CD4-positive, CD25-positive, alpha-beta regulatory T cell (primary cell): Measurements from ENCODE around the gene TMEM204. TPM values are rescaled to one million over a fixed set of nuclear protein-coding genes. Genes with fewer than 3 reads are reported as not detected.

Experiments used
- ATAC-seq, 2 donors: fragments of 150-1000 bp; cut with Tn5 transposase; one replicate each; pipeline ENCODE4 v1.10.0; 2021; ENCODE audit warnings: low read depth in 2 of 2, moderate number of reproducible peaks in 2 of 2, moderate library complexity in 1 of 2
- DNase-seq, 3 donors: peaks; one replicate each; pipeline versions ENCODE4 v3.0.0 to v3.0.0-alpha.2; 2012 to 2022; ENCODE audit warnings: mixed read lengths in 1 of 3
- H3K27ac ChIP-seq: one replicate; pipeline ENCODE4 v1.7.0; 2013; ENCODE audit warnings: mild to moderate bottlenecking, low read length; ENCODE audit not compliant: insufficient read depth, poor library complexity, severe bottlenecking
- H3K27me3 ChIP-seq: one replicate; pipeline ENCODE4 v1.7.0; 2013; ENCODE audit warnings: low read length; ENCODE audit not compliant: control insufficient read depth, insufficient read depth
- H3K36me3 ChIP-seq: one replicate; pipeline ENCODE4 v1.7.0; 2013; ENCODE audit warnings: mild to moderate bottlenecking, low read length, moderate library complexity; ENCODE audit not compliant: control insufficient read depth, insufficient read depth
- H3K4me1 ChIP-seq: 2 replicates; pipeline ENCODE4 v1.7.0; 2013; ENCODE audit warnings: mild to moderate bottlenecking, low read length; ENCODE audit not compliant: insufficient read depth, control insufficient read depth, poor library complexity, severe bottlenecking
- H3K4me3 ChIP-seq: one replicate; pipeline ENCODE4 v1.7.0; 2013; ENCODE audit warnings: low read depth, mild to moderate bottlenecking, low read length, moderate library complexity
- H3K9me3 ChIP-seq, 2 experiments: 1 replicate in 1 of 2; 2 replicates in 1 of 2; pipeline ENCODE4 v1.7.0; 2013; ENCODE audit warnings: low read length in 2 of 2, mild to moderate bottlenecking in 1 of 2, moderate library complexity in 1 of 2; ENCODE audit not compliant: control insufficient read depth in 2 of 2
- H3K27ac Mint-ChIP-seq, 3 donors: one replicate each; pipeline ENCODE4 v1.8.0; 2020 to 2022; ENCODE audit warnings: mild to moderate bottlenecking in 3 of 3, mixed read lengths in 3 of 3, moderate library complexity in 2 of 3
- H3K27me3 Mint-ChIP-seq: one replicate; pipeline ENCODE4 v1.8.0; 2022; ENCODE audit warnings: mild to moderate bottlenecking, mixed read lengths
- H3K36me3 Mint-ChIP-seq: one replicate; pipeline ENCODE4 v1.8.0; 2020; ENCODE audit warnings: mixed read lengths
- H3K4me1 Mint-ChIP-seq, 4 donors: one replicate each; pipeline ENCODE4 v1.8.0; 2020 to 2022; ENCODE audit warnings: mixed read lengths in 4 of 4, mild to moderate bottlenecking in 1 of 4
- H3K4me3 Mint-ChIP-seq, 4 donors: one replicate each; pipeline ENCODE4 v1.8.0; 2020 to 2022; ENCODE audit warnings: mild to moderate bottlenecking in 4 of 4, mixed read lengths in 4 of 4, moderate library complexity in 3 of 4
- H3K9me3 Mint-ChIP-seq, 7 donors: one replicate each; pipeline ENCODE4 v1.8.0; 2020 to 2022; ENCODE audit warnings: mixed read lengths in 7 of 7, mild to moderate bottlenecking in 3 of 7, moderate library complexity in 2 of 7
- polyA plus RNA-seq, 4 donors: library from polyadenylated mRNA; unstranded; fragments of 300-500 nt; fragmentation: Illumina TruSeq; gene quantifications; one replicate each; pipeline ENCODE4 v1.2.3, GENCODE V29; 2021
- total RNA-seq: library from RNA; stranded (reverse); gene quantifications from one replicate; pipeline ENCODE4 v1.2.3, GENCODE V29; 2022

TMEM204 gene
- total and polyA plus RNA-seq, 5 donors from 2014 or later, result 25.8 to 97.4 (median 68.2) TPM

- H3K4me1 ChIP-seq, result peaks cover 28% of the 10 kb centered on the region
- no peak for DNase-seq
- H3K4me3 Mint-ChIP-seq, result peak overlapping the region in 2 of 4 donors; percentile 3 to 24
These were observed 5.3 kb upstream of the TMEM204 start for GRCh38 chr16:1527836-1528811.

DNA sequence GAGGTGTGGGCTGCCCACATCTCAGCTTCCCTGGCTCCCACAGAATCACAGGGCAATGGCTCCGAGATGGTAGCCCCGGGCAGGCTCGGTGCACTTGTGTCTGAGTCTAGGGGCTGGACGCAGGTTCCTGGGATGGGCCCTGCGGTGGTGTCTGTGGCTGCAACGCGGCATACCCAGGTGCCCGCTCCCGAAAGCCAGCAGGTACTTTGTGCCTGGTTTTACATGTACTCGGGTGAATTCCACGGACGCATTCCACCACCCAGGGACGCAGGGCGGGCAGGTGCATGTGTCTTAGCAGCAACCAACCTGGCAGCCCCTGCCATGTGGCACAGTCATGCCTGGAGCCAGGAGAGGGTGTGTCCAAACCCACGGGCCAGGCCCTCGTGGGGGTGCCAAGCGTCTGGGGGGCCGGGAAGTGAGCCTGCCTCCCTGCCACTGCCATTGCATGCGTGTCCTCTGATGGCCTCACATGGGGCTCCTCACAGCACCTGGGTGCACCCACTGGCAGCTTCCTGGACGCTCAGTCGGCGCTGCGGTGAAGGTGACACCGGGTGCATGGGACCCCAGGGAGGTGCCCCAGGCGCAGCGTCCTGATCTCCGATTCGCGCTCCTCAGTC is 4.4 kb upstream of the TMEM204 start:
- DNase-seq (no peak), ATAC-seq (no peak)
- Mint-ChIP-seq H3K27ac (peak overlapping the region in 2 of 3 donors; percentile 20 to 89), H3K36me3 (peaks cover under 1% of the 10 kb centered on the region), H3K4me1 (peaks cover 0 to 39% (median 2%) of the 10 kb centered on the region in 4 donors), H3K4me3 (peak overlapping the region in 1 of 4 donors; percentile 30), H3K9me3 (no peaks in the 10 kb centered on the region), H3K27me3 (no peaks in the 10 kb centered on the region)
- no peak overlapping the region for H3K27ac ChIP-seq
- no peaks in the 10 kb centered on the region for H3K9me3 ChIP-seq
- no peaks in the 10 kb centered on the region for H3K27me3 ChIP-seq
- H3K4me1 ChIP-seq, result peaks cover 33% of the 10 kb centered on the region
- no peak overlapping the region for H3K4me3 ChIP-seq
- no peaks in the 10 kb centered on the region for H3K36me3 ChIP-seq

More at GRCh38 chr16:1527836-1528811, 5.3 kb upstream of the TMEM204 start:
- Histone ChIP-seq H3K27me3 (no peaks in the 10 kb centered on the region), H3K27ac (no peak overlapping the region), H3K4me3 (no peak overlapping the region), H3K9me3 (no peaks in the 10 kb centered on the region), H3K36me3 (no peaks in the 10 kb centered on the region)
- Mint-ChIP-seq H3K9me3 (no peaks in the 10 kb centered on the region), H3K27ac (peak overlapping the region in 1 of 3 donors; percentile 91), H3K4me1 (peaks cover 0 to 37% (median 3%) of the 10 kb centered on the region in 4 donors), H3K27me3 (no peaks in the 10 kb centered on the region), H3K36me3 (peaks cover 4% of the 10 kb centered on the region)
- ATAC-seq, result no peak

GRCh38 chr16:1530349-1530882 is 3.0 kb upstream of the TMEM204 start:
- no peaks in the 10 kb centered on the region for H3K9me3 Mint-ChIP-seq
- DNase-seq, result no peak
- H3K27me3 ChIP-seq, result no peaks in the 10 kb centered on the region
- H3K27ac ChIP-seq, result no peak overlapping the region
- no peaks in the 10 kb centered on the region for H3K36me3 ChIP-seq
- no peaks in the 10 kb centered on the region for H3K27me3 Mint-ChIP-seq
- H3K36me3 Mint-ChIP-seq, result peaks cover 6% of the 10 kb centered on the region
- ATAC-seq, result no peak
- H3K4me1 ChIP-seq, result peaks cover 37% of the 10 kb centered on the region
- H3K4me1 Mint-ChIP-seq, result peaks cover 0 to 45% (median 7%) of the 10 kb centered on the region in 4 donors
- no peaks in the 10 kb centered on the region for H3K9me3 ChIP-seq
- no peak overlapping the region for H3K4me3 ChIP-seq
- H3K27ac Mint-ChIP-seq, result no peak overlapping the region
- H3K4me3 Mint-ChIP-seq, result no peak overlapping the region

GRCh38 chr16:1530883-1531637 is 2.4 kb upstream of the TMEM204 start:
- no peak overlapping the region for H3K4me3 ChIP-seq
- Mint-ChIP-seq H3K27ac (peak overlapping the region in 2 of 3 donors; percentile 71 to 90), H3K4me3 (peak overlapping the region in 1 of 4 donors; percentile 60), H3K9me3 (no peaks in the 10 kb centered on the region), H3K36me3 (peaks cover 6% of the 10 kb centered on the region), H3K27me3 (no peaks in the 10 kb centered on the region), H3K4me1 (peaks cover 0 to 41% (median 9%) of the 10 kb centered on the region in 4 donors)
- no peak overlapping the region for H3K27ac ChIP-seq
- H3K9me3 ChIP-seq, result no peaks in the 10 kb centered on the region
- ATAC-seq, result no peak
- no peak for DNase-seq
- H3K27me3 ChIP-seq, result no peaks in the 10 kb centered on the region
- H3K36me3 ChIP-seq, result no peaks in the 10 kb centered on the region
- H3K4me1 ChIP-seq, result peaks cover 40% of the 10 kb centered on the region

DNA sequence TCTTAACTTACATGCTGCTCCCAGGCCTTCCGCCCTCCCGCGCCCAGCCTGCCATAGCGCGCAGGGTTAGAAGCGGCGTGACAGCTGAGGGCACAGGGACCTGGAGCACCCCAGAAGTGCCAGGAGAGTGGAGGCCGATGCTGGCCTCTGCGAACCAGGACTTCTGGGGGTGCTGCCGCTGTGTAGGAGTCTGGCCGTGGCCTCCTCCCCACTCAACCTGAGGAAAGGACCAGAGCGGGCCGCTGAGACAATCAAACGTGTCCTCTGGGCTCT is 1.9 kb upstream of the TMEM204 start:
- H3K4me3 ChIP-seq, result no peak overlapping the region
- Mint-ChIP-seq H3K27me3 (no peaks in the 10 kb centered on the region), H3K36me3 (peaks cover 7% of the 10 kb centered on the region), H3K4me3 (no peak overlapping the region), H3K27ac (peak overlapping the region in 1 of 3 donors; percentile 71), H3K4me1 (peaks cover 0 to 45% (median 9%) of the 10 kb centered on the region in 4 donors), H3K9me3 (no peaks in the 10 kb centered on the region)
- no peaks in the 10 kb centered on the region for H3K9me3 ChIP-seq
- no peaks in the 10 kb centered on the region for H3K27me3 ChIP-seq
- peaks cover under 1% of the 10 kb centered on the region for H3K36me3 ChIP-seq
- peaks cover 42% of the 10 kb centered on the region for H3K4me1 ChIP-seq
- no peak overlapping the region for H3K27ac ChIP-seq
- ATAC-seq (no peak), DNase-seq (no peak)

DNA sequence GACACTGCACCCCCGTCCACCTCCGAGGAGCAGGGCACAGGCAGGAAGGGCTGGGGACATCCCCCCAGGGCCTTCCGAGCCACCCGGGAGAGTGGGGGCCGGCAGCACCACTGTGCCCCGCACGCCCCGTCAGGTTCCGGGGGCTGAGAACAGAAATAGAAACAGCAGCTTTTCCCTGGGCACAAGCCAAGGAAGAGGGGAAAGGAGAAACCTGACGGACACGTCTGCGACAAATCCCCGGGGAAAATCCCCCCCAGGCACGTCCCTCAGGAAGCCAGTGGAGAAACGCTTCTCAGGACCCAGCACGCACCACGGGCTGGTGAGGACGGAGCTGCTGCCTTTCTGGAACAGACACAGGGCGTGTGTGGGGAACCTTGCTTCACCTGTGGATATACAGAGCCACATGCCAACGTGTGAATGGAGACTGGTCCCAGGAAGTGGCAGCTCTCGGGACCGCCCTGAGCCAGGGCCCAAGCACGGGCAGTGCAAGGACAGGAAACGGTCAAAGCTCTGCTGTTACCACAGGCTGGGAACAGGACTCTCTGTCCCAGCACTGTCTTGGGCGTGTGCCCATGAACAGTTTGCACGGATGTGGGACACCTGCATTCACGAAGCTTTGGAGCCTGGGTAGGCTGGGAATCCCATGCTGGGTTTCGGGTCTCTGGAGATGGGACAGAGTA is 1.2 kb upstream of the TMEM204 start:
- Mint-ChIP-seq H3K27me3 (no peaks in the 10 kb centered on the region), H3K4me1 (peaks cover 0 to 43% (median 13%) of the 10 kb centered on the region in 4 donors), H3K36me3 (peaks cover 12% of the 10 kb centered on the region), H3K27ac (peak overlapping the region in 1 of 3 donors; percentile 66), H3K9me3 (no peaks in the 10 kb centered on the region), H3K4me3 (peak overlapping the region in 3 of 4 donors; percentile 64 to 99 (median 98))
- no peaks in the 10 kb centered on the region for H3K9me3 ChIP-seq
- H3K27ac ChIP-seq, result no peak overlapping the region
- H3K27me3 ChIP-seq, result no peaks in the 10 kb centered on the region
- H3K4me3 ChIP-seq, result no peak overlapping the region
- peaks cover 7% of the 10 kb centered on the region for H3K36me3 ChIP-seq
- ATAC-seq (no peak), DNase-seq (no peak)
- H3K4me1 ChIP-seq, result peaks cover 42% of the 10 kb centered on the region

GRCh38 chr16:1532771-1533170 is 695 bp upstream of the TMEM204 start:
- Mint-ChIP-seq H3K4me3 (peak overlapping the region; percentile 64 to 99 (median 98)), H3K4me1 (peaks cover 0 to 45% (median 15%) of the 10 kb centered on the region in 4 donors), H3K27me3 (no peaks in the 10 kb centered on the region), H3K36me3 (peaks cover 12% of the 10 kb centered on the region), H3K9me3 (no peaks in the 10 kb centered on the region), H3K27ac (peak overlapping the region; percentile 64 to 66 (median 65))
- ATAC-seq, result no peak
- Histone ChIP-seq H3K36me3 (peaks cover 11% of the 10 kb centered on the region), H3K9me3 (no peaks in the 10 kb centered on the region), H3K27me3 (no peaks in the 10 kb centered on the region), H3K27ac (peak overlapping the region; percentile 52), H3K4me3 (no peak overlapping the region), H3K4me1 (peaks cover 42% of the 10 kb centered on the region)
- DNase-seq, result no peak
